Inferior parietal cortex (tissue), 1 donor: ENCODE data around the gene PIGU.
"Not testable (repeated sequence)": the region's sequence is repeated elsewhere in the genome, so short reads cannot be mapped to it uniquely, and the experiment has no call there.

Experiments used
- DNase-seq: peaks from one replicate; pipeline ENCODE4 v3.0.0-alpha.2; 2016; ENCODE audit errors: extremely low spot score

The PIGU gene

DNA sequence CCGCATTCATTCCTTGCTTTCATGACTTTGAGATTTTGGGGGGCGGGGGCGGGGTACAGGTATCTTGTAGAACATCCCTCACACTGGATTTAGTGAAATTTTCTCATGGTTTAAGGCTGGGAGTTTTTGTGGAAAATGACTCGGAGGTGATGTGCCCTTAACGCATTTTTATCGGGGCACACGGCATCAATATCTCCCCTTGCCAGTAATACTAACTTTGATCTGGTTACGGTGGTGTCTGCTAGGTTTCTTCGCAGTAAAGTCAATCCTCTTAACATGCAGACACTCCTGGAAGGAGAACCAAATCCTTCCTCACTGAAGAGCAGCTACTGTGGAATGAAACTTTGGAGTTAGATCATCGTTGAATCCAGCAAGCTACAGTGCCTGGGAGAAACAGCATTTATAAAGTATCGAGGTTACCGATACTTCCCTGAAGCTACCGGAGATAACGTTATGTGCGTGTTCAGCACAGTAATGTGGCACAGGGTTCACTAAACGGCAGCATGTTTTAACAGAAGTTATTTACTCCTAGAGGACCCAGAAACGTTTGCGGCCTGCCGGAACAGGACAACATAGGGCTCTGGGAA, 161.9 kb downstream of the PIGU start:
- DNase-seq = no peak

DNA sequence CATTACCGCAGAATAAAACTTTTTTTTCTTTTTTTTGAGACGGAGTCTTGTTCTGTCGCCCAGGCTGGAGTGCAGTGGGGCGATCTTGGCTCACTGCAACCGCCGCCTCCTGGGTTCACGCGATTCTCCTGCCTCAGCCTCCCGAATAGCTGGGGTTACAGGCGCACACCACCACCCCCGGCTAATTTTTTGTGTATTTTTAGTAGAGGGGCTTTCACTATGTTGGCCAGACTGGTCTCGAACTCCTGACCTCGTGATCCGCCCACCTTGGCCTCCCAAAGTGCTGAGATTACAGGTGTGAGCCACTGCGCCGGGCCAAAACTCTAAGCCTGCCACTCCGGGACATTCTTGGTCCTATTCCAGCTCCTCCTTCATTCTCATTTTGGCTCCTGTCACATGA, 162.9 kb downstream of the PIGU start:
- DNase-seq = not testable (repeated sequence)

DNA sequence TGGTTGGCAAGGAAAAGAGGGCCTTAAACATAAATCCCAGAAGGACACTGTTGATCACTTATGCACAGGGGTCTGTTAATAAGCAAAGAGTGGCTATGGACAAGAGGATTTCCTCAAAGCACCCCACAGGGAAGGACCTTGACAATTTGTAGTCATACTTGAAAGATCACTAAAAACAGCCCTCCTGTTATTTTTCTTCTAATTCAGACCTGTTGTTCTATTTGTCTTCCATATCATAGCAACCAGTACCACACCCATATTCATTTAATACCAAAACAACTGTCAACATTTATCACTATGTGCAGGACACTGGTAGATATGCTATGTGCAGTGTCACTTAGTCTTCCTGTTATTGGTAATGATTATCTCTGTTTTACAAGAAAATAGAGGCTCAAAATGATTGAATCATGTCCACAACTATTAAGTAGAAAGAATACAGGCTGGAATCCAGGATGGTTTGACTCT, 163.9 kb downstream of the PIGU start:
- DNase-seq = no peak

DNA sequence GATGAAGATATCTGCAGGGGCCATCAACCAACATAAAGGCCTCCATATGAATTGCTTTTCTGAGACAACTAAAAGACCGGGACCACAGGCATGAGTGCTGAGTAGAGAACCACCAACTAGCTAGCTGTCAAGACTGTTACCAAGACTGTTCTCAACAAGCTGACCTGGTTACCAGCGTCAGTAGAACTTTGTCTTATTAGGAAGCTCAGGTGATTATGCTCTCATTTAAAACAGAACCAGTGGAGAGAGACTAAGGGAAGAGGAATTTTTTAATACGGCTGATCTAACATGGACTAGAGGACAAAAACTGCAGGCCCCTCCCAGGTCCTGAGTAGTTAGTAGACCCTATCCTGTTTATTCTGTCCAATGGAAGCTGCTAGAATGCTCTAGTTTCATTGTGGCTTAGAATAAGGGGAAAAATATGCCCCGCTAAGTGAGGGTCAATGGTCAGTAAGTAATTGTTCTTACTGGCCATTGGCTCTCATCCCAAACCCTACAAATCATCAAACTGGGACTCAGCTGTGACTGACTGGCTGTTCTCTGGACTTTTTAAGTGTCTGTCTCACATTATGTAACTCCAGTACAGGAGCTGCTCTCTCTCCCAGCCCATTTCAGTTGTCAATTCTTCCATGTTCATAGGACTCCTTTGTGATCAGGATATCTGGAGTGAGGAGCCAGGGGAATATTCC, 164.5 kb downstream of the PIGU start:
- no peak for DNase-seq

DNA sequence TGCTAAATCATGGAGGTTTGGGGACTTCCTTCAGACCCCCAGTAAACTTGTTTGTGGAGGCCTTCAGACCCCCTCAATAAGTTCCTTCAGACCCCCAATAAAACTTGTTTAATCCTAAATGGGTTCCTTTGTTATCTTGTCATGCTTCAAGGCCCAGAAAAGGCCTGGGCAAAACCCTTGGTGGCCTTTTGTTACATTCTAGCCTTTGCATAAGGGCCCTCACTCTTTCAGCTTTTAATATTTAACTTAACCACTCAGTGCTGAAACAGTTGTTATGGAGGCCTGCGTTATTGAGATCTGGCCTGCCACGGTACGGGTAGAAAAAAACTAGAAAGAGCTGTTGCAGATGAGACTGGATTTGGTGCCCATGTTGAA, 165.0 kb downstream of the PIGU start:
- no peak for DNase-seq

DNA sequence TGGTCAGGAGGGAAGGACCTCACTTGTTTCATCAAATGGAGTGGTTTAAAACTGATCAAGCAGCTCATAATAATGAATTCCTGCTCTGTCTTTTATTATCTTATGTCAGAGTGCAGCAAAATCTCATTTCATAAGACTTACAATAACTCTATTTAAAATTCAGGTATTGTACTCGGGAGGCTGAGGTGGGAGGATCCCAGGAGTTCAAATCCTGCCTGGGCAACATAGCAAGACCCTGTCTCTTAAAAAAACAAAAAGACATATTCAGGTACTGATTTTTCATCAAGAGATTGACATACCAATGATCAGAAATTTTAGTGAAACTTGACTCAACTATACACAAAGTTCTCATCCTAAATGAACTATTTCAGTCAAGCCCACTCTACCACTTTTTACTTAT, 166.3 kb downstream of the PIGU start:
- no peak for DNase-seq
